HG02943 (cell line): ENCODE measurements around the gene SEMA5B.

Source experiments
- ATAC-seq: cut with Tn5 transposase; IDR thresholded peaks from one replicate; pipeline ENCODE4 v1.9.1; 2021; ENCODE audit warnings: mild to moderate bottlenecking, low read depth, moderate library complexity; ENCODE audit not compliant: unreplicated experiment

Gene SEMA5B

DNA sequence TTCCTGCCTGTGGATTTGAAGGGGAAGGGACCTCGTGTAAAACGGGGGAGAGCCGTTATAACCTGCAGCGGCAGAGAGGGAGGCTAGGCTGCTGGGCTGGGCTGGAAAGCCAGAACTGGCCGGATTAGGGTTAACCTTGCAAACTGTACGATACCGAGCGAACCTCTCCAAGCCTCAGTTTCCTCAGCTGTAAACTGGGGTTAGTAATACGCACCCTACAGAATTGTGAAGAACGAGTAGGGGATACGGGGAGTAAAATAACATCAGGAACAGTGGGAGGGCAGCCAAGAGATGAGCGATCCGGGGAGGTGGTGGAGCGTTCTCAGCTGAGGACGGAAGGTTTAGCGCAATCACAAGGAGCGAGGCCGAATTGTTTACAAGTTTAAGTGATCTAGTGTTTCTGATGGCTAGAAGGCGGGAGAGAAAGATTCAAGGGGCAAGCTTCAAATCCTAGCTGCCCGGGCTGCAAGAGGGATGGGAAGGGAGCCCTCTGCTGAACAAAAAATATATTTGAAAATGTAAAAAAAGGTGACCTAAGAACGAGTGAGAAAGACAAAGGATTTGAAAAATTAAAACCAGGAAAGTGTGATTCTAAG, 768 bp upstream of the SEMA5B start:
- ATAC-seq = no peak

DNA sequence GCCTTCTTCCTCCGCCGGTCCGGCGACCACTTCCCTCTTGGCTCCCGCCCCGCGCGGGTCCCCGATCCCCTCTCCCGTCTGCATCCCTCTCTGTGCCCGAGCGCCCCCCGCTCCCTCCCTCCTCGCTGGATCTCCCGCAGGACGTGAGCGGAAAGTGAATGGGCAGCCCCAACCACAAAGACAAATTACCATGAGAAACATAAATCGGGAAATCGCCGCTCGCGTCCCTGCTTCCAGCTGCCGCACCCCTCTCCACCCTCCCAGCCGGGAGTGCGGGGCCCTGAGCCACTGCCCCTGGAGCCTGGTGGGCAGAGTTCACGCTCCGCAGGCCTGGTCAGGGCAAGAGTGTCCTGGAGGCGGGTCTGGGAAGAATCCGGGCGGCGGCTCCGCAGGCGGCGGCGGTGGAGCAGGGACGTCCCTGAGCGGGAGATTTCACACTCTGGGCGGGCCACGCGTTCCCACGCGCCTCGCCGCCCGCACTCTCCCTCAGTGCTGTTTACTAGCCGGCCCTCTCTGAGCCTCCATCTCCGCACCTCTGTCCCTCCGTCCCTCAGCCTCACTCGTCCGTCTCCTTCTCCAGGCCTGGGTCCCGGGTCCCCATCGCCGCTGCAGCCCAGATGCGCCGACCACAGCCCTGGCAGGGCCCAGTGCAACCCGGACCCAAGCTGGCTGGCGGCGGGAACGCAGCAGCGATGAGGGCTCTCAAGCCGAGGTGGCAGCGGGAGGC, 835 bp downstream of the SEMA5B start:
- ATAC-seq = no peak

- ATAC-seq = no peak
Observed at GRCh38 chr3:123025642-123026521, 1.7 kb downstream of the SEMA5B start.

- no peak for ATAC-seq
Observed at GRCh38 chr3:123024056-123024455, 3.5 kb downstream of the SEMA5B start.

- no peak for ATAC-seq
Observed at GRCh38 chr3:123021996-123022510, 5.5 kb downstream of the SEMA5B start.

- ATAC-seq = no peak
Observed at GRCh38 chr3:123021388-123021787, 6.2 kb downstream of the SEMA5B start.

GRCh38 chr3:123020709-123021108, 6.9 kb downstream of the SEMA5B start:
- ATAC-seq = no peak

- ATAC-seq = no peak
Observed at GRCh38 chr3:123019591-123019990, 8.0 kb downstream of the SEMA5B start.

- ATAC-seq = no peak
Observed at GRCh38 chr3:123019161-123019560, 8.4 kb downstream of the SEMA5B start.

GRCh38 chr3:123018683-123019082, 8.9 kb downstream of the SEMA5B start:
- no peak for ATAC-seq

DNA sequence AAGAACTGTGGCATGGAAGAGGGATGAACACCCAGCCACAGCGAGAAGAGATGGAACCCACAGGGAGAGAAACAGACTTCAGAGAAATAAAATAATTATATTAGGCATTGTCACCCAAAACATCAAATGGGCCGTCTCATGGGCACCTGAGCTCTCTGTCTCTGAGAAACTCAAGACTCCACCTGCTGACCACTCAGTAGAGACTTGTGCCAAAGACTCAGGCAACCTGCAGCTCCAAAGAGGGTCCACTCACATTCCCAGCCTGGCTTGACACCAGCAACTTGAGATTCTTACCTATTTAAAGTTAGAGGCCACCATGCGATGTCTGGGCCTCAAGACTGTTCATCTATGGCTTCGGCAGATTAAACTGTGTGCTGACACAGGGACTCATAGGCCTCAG, 12.0 kb downstream of the SEMA5B start:
- ATAC-seq = no peak

DNA sequence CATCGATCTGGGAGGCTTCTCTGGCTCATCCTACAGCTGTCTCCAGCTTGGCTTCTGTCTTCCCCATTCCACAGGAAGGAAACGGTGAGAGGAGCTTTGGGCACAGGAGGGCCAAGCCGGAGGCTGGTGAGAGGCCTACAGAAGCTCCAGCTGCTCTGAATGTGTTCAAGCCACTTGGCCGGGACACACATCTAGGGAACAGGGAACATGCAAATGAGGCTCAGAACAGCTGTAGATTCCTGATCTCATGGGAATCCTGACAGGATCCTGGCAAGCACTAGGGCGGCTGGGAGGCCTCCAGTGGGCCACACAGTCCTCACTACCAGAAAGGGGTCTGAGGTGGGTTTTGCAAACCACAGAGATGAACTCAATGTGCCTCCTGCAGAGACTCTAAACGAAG, 13.7 kb downstream of the SEMA5B start:
- ATAC-seq = no peak

DNA sequence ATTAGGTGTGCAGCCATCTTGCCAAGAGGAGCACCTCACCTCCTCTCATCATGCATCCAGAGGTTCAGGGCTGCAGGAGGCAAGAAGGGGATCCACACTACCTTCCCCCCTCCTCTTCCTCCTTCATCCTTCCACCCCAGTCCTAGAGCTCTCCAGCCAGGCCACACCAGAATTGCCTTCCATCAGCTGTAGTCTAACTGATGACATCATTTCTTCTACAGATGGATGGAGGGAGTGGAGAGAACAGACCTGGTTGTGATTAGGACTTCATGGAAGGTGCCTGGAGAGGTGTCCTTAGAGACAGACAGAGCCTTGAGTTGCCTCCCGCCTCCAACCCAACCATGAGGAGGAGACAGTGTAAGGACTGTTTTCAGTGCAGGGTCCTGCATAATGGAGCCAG, 14.9 kb downstream of the SEMA5B start:
- ATAC-seq = no peak

GRCh38 chr3:123011447-123011846, 16.1 kb downstream of the SEMA5B start:
- ATAC-seq = no peak

- no peak for ATAC-seq
Observed at GRCh38 chr3:123008840-123009239, 18.7 kb downstream of the SEMA5B start.

- ATAC-seq = no peak
Observed at GRCh38 chr3:123006609-123007008, 21.0 kb downstream of the SEMA5B start.

- no peak for ATAC-seq
Observed at GRCh38 chr3:123005291-123005690, 22.3 kb downstream of the SEMA5B start.

- no peak for ATAC-seq
Observed at GRCh38 chr3:123004201-123004918, 23.2 kb downstream of the SEMA5B start.

GRCh38 chr3:123002749-123003497, 24.6 kb downstream of the SEMA5B start:
- no peak for ATAC-seq
